K562 (cell line): Measurements from ENCODE around the gene LGR6. TPM values are rescaled to one million over a fixed set of nuclear protein-coding genes. Genes with fewer than 3 reads are reported as not detected.

Experiments
- ADNP ChIP-seq: fragments of 200-800 bp; sonication (Bioruptor generic); IDR thresholded peaks from 2 replicates; pipeline ENCODE4 v1.6.1; 2016; ENCODE audit warnings: missing genetic modification characterization, missing compliant biosample characterization
- IFI16 ChIP-seq: fragments of 250-450 bp; sonication (Bioruptor Pico); IDR thresholded peaks from 2 replicates; pipeline ENCODE4 v2.1.2; 2022; ENCODE audit warnings: mild to moderate bottlenecking, inconsistent platforms
- MYC ChIP-seq, 2 experiments: fragments of 250-450 bp in 1 of 2; sonication (Bioruptor Pico) in 1 of 2; IDR thresholded peaks; 2 replicates each; pipeline versions ENCODE4 v1.5.1 to v1.6.1; 2012 to 2021; ENCODE audit warnings: low read depth in 2 of 2, borderline replicate concordance in 1 of 2, improper control_type of control experiment in 1 of 2, low read length in 1 of 2, mild to moderate bottlenecking in 1 of 2, moderate library complexity in 1 of 2
- NBN ChIP-seq: fragments of 450-650 bp; IDR thresholded peaks from 2 replicates; pipeline ENCODE4 v1.6.1; 2016; ENCODE audit warnings: low read depth, mild to moderate bottlenecking
- NCOA6 ChIP-seq: fragments of 450-650 bp; IDR thresholded peaks from 2 replicates; pipeline ENCODE4 v1.6.1; 2017; ENCODE audit warnings: mild to moderate bottlenecking
- POLR2A ChIP-seq: fragments of 450-650 bp; conservative IDR thresholded peaks from 2 replicates; pipeline ENCODE4 v1.6.1; 2016
- POLR2AphosphoS5 ChIP-seq: IDR thresholded peaks from 2 replicates; pipeline ENCODE4 v1.6.1; 2011; ENCODE audit warnings: mild to moderate bottlenecking, low read depth, low read length, moderate library complexity; ENCODE audit not compliant: control insufficient read depth, insufficient read depth
- PRMT5 ChIP-seq: sonication (generic); formaldehyde crosslinking; IDR thresholded peaks from 2 replicates; pipeline ENCODE4 v1.5.0; 2020; ENCODE audit warnings: missing genetic modification reagents
- ZNF140 ChIP-seq: fragments of 250-450 bp; sonication (Bioruptor Pico); IDR thresholded peaks from 2 replicates; pipeline ENCODE4 v1.8.0; 2021; ENCODE audit warnings: moderate library complexity, mild to moderate bottlenecking, inconsistent platforms
- polyA plus RNA-seq, 8 experiments: library from polyadenylated mRNA; depleted of rRNA in 4 of 8; stranded (reverse) in 5 of 8; unstranded in 3 of 8; fragments of >200 nt; fragmentation: Nextera tagmentation in 2 of 8; fragmentation: Illumina TruSeq in 1 of 8; extraction: Ambion mirVana in 2 of 8; extraction: Trizol in 1 of 8; gene quantifications; 2 replicates each; pipeline versions ENCODE4 v1.2.1 to v1.2.3, GENCODE V29; 2011 to 2014; ENCODE audit warnings: inconsistent platforms in 1 of 8, missing spikeins in 1 of 8
- total RNA-seq, 7 experiments: library from RNA; depleted of rRNA in 6 of 7; stranded (reverse); fragments of >200 nt in 6 of 7; fragmentation: Illumina TruSeq in 2 of 7; extraction: Trizol in 2 of 7; gene quantifications; 2 replicates each; pipeline versions ENCODE4 v1.2.1 to v1.2.3, GENCODE V29; 2011 to 2021; ENCODE audit warnings: low replicate concordance in 1 of 7
- TF ChIP-seq, protein P1 (sequence below): sonication (generic); formaldehyde crosslinking; IDR thresholded peaks from 2 replicates; pipeline ENCODE4 v1.8.0; 2023; ENCODE audit warnings: missing genetic modification reagents, mild to moderate bottlenecking, borderline replicate concordance

LGR6 gene
- total and polyA plus RNA-seq, 9 of the 15 experiments (the other 6 are each of a cell fraction or from before 2014, with no cell fraction given), result 0.01 to 0.54 (median 0.17) TPM; not detected in 1

DNA sequence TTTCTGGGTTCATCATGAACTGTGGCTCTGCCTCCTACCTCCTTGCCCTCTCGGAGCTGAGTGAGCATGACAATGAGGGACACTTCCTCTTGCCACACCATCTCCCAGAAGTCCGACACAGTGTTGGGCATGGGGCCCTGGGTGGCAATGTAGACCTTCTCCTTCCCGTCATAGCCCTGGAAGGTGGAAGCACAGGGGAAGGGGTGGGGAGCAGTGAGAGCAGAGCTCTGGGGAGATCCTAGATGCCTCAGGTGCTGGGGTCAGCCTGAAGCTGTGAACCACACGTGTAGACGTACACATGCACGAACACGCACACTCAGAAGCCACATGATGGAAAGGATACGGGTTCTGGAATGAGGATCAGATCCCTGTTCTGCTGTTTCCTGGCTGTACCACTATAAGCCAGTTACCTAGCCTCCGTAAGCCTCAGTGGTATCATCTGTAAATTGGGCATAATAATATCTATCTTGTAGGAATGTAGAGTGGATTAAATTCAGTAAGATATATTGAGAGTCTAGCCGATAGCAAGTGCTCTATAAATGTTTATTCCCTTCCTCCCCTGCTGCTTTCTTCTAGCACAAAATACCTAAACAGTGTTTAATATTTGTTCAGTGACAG is 39.3 kb upstream of the LGR6 start (continued):
- TF ChIP-seq, protein P1, sequence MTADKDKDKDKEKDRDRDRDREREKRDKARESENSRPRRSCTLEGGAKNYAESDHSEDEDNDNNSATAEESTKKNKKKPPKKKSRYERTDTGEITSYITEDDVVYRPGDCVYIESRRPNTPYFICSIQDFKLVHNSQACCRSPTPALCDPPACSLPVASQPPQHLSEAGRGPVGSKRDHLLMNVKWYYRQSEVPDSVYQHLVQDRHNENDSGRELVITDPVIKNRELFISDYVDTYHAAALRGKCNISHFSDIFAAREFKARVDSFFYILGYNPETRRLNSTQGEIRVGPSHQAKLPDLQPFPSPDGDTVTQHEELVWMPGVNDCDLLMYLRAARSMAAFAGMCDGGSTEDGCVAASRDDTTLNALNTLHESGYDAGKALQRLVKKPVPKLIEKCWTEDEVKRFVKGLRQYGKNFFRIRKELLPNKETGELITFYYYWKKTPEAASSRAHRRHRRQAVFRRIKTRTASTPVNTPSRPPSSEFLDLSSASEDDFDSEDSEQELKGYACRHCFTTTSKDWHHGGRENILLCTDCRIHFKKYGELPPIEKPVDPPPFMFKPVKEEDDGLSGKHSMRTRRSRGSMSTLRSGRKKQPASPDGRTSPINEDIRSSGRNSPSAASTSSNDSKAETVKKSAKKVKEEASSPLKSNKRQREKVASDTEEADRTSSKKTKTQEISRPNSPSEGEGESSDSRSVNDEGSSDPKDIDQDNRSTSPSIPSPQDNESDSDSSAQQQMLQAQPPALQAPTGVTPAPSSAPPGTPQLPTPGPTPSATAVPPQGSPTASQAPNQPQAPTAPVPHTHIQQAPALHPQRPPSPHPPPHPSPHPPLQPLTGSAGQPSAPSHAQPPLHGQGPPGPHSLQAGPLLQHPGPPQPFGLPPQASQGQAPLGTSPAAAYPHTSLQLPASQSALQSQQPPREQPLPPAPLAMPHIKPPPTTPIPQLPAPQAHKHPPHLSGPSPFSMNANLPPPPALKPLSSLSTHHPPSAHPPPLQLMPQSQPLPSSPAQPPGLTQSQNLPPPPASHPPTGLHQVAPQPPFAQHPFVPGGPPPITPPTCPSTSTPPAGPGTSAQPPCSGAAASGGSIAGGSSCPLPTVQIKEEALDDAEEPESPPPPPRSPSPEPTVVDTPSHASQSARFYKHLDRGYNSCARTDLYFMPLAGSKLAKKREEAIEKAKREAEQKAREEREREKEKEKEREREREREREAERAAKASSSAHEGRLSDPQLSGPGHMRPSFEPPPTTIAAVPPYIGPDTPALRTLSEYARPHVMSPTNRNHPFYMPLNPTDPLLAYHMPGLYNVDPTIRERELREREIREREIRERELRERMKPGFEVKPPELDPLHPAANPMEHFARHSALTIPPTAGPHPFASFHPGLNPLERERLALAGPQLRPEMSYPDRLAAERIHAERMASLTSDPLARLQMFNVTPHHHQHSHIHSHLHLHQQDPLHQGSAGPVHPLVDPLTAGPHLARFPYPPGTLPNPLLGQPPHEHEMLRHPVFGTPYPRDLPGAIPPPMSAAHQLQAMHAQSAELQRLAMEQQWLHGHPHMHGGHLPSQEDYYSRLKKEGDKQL, result no peak
- TF ChIP-seq MYC (IDR thresholded peaks at IDR 0.05; ENCODE audit: low read depth, low read length), result no peak
- no peak for TF ChIP-seq MYC (CRISPR knock-in tag; IDR thresholded peaks at IDR 0.05; ENCODE audit: borderline replicate concordance, low read depth)
- no peak for TF ChIP-seq PRMT5 (CRISPR knock-in tag)
- no peak for TF ChIP-seq IFI16 (CRISPR knock-in tag)
- no peak for TF ChIP-seq ZNF140 (CRISPR knock-in tag)
- TF ChIP-seq POLR2A, result 0 out of 2 replicates have a peak, but pooled peaks have one; percentile 12
- peak; percentile 62; the same call in 1 of the 2 replicates for TF ChIP-seq ADNP (tag)
- TF ChIP-seq NBN, result no peak
- TF ChIP-seq POLR2AphosphoS5, result peak; percentile 47; the same call in 1 of the 2 replicates
- no peak for TF ChIP-seq NCOA6
